Omental fat pad (tissue), 4 donors: Measurements from ENCODE around the gene TESPA1. TPM values are rescaled to one million over a fixed set of nuclear protein-coding genes. Genes with fewer than 3 reads are reported as not detected.

Experiments used
- ATAC-seq: fragments of 150-250 bp; one replicate; pipeline ENCODE4 v1.9.1; 2016; ENCODE audit warnings: mild to moderate bottlenecking, moderate library complexity; ENCODE audit not compliant: low FRiP score
- DNase-seq: peaks from one replicate; pipeline ENCODE4 v3.0.0-alpha.2; 2019; ENCODE audit warnings: low spot score
- CTCF ChIP-seq, 3 donors: fragments of 450-650 bp; IDR thresholded peaks; one replicate each; pipeline ENCODE4 v1.5.1; 2016 to 2017; ENCODE audit warnings: antibody characterized with exemption in 3 of 3, mild to moderate bottlenecking in 3 of 3, moderate library complexity in 2 of 3
- total RNA-seq, 4 donors: library from RNA; depleted of rRNA; stranded (reverse); fragments of >200 nt; gene quantifications; one replicate each; pipeline ENCODE4 v1.1.0, GENCODE V29; 2016

Gene TESPA1
- total RNA-seq, 4 donors from 2014 or later: 1.3 to 3.6 (median 2.0) TPM

GRCh38 chr12:54958048-54958658, 26.4 kb downstream of the TESPA1 start:
- no peak for TF ChIP-seq CTCF (IDR thresholded peaks at IDR 0.05)
- no peak for DNase-seq
- no peak for ATAC-seq

GRCh38 chr12:54956818-54957641, 27.5 kb downstream of the TESPA1 start:
- TF ChIP-seq CTCF (IDR thresholded peaks at IDR 0.05): no peak
- no peak for DNase-seq
- no peak for ATAC-seq

- no peak for DNase-seq
- no peak for TF ChIP-seq CTCF (IDR thresholded peaks at IDR 0.05)
- ATAC-seq: no peak
These were observed 28.2 kb downstream of the TESPA1 start for GRCh38 chr12:54956322-54956721.

GRCh38 chr12:54954801-54955200, 29.8 kb downstream of the TESPA1 start:
- no peak for TF ChIP-seq CTCF (IDR thresholded peaks at IDR 0.05)
- DNase-seq (no peak), ATAC-seq (no peak)

- TF ChIP-seq CTCF (IDR thresholded peaks at IDR 0.05): no peak
- ATAC-seq (no peak), DNase-seq (no peak)
These were observed 30.3 kb downstream of the TESPA1 start for GRCh38 chr12:54954228-54954627.

- ATAC-seq: no peak
- no peak for DNase-seq
- no peak for TF ChIP-seq CTCF (IDR thresholded peaks at IDR 0.05)
These were observed 34.4 kb downstream of the TESPA1 start for GRCh38 chr12:54950071-54950727.
